Measurements from ENCODE around the gene IFT122.
A peak's percentile ranks its signal among the peaks of the same experiment; 100 is the strongest.

The IFT122 gene

GRCh38 chr3:129413687-129414506, 26.1 kb upstream of the IFT122 start:
- ATAC-seq, result peak; percentile 42
- DNase-seq, result no peak

GRCh38 chr3:129415378-129415777, 24.6 kb upstream of the IFT122 start:
- ATAC-seq (no peak), DNase-seq (no peak)

DNA sequence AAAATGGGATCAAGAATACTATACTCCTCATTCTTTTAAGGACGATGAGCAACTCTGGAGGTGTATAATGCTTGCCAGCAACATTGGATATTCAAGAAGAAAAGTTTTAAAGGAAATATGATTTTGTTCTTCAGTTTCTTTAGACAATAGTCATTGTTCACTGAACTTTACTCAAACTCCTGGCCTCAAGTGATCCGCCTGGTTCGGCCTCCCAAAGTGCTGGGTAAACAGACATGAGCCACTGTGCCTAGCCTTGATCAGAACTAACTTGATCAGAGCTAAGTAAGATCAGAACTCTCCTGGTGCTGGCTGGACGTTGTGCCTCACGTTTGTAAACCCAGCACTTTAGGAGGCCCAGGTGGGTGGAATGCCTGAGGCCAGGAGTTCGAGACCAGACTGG, 24.2 kb upstream of the IFT122 start:
- DNase-seq, result no peak
- ATAC-seq, result no peak

GRCh38 chr3:129416415-129416814, 23.6 kb upstream of the IFT122 start:
- ATAC-seq, result no peak

GRCh38 chr3:129417326-129417725, 22.7 kb upstream of the IFT122 start:
- ATAC-seq (no peak), DNase-seq (no peak)

More at GRCh38 chr3:129416415-129416814, 23.6 kb upstream of the IFT122 start:
- no peak for DNase-seq

DNA sequence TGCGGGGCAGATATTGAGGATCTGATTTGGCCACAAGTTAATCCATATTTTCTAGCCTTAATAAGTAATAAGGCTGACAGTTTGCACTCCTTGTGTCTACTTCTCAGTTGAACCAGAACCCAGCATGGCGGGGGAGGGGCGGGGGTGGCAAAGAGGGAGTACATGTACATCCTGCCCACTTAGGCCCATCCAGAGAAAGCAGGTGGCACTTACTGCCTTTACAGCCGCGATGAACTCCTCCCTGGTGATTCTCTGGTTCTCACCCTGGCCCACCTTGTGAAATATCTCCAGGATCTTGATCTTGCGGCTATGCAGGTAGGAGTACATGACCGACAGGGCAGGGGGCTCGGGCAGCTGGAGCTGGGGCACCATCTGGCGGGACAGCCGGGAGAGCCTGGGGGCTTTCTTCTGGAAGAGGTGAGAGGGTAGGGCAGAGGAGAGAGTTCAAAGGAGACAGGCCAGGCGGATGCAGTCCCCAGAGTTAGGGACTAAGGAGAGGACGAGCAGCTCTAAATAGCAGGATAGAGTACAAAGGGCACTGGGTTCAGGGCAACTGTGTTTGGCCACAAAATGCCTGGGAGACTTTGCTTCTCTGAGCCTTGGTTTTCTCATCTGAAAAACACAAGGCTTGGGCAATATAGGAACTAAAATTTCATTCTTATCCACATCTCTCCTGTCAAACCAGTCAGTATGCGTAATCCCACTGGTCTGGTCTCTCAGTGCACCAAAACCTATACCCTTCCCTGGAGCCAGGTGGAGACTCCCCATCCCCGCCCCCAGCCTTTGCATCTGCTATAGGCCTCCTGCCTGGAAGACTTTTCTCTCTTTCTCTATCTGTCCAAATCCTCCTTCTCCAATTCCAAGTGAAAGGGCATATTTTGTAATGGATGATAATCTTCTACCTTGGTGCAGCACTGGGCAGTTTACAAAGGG, 21.7 kb upstream of the IFT122 start:
- DNase-seq (no peak), ATAC-seq (no peak)

- DNase-seq, result no peak
- no peak for ATAC-seq
Measured at GRCh38 chr3:129419476-129419875, 20.5 kb upstream of the IFT122 start.

GRCh38 chr3:129421236-129421883, 18.7 kb upstream of the IFT122 start:
- ATAC-seq (no peak), DNase-seq (no peak)

DNA sequence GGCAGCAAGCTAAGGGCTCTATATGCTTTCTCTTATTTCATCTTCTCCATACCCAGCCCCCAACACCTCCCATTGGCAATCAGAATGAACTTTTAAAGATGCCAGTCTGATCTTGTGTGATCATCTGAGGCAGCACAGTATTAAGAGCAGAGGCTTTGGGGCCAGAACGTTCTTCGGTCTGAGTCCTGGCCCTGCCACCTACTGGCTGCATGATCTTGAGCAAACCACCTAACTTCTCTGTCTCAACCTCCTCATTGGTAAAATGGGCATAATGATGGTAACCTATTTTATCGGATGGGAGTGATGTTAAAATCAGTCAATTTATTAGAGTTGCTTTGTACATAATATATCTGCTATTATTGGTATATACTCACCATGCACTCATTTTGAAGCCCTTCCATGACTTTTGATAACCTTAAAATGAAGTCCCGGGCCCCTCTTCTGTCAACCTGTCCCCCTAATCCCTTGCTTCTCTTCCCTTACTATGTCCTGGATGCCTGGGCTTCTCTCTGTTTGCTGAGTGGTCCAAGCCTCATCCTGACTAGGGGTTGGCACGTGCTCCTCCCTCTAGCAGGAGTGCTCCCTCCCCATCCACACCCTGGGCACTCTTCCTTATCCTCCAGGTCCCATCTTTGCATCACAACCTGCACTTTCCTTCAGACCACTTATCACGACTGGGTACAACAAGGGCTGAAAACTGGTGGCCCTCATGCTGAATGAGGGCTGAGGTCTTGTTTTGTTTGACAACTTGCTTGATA, 17.9 kb upstream of the IFT122 start:
- DNase-seq, result no peak
- ATAC-seq, result no peak

DNA sequence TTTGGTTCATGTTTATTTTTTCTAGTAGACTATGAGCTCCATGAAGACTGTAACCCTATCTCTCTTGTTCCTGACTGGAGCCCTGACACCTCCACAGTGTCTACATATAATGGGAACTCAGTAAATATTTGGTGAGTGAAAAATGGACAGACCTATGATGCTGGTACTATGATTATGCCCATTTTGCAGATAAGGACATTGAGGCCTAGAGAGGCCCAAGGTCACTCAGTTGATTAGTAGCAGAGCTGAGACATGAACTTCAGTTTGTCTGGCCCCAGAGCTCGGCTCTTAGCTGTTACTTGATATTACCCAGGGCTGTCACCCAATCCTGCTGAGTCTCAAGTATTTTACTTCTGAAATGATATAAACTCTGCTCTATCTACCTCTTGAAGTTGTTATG, 17.1 kb upstream of the IFT122 start:
- no peak for DNase-seq
- ATAC-seq, result no peak

- ATAC-seq (peak; percentile 30), DNase-seq (no peak)
Measured at GRCh38 chr3:129424185-129424841, 15.7 kb upstream of the IFT122 start.

DNA sequence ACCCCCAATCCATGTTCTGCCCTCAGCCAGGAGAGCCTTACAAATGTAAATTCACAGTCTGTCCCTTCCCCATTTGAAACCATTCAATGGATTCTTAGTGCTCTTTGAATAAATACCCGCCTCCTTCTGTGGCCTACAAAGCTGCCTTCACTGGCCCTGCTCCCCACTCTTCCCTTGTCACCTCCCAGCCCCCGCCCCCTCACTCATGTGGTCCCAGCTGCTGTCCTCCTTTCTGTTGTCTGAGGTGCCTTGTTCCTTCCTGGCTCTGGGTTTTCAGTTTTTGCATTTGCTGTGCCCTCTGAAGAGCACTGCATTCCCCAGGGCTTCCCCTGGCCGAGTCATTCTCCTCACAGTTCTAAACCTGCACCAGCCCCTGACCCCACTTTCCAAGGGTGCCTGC, 14.8 kb upstream of the IFT122 start:
- no peak for ATAC-seq
- DNase-seq, result no peak

DNA sequence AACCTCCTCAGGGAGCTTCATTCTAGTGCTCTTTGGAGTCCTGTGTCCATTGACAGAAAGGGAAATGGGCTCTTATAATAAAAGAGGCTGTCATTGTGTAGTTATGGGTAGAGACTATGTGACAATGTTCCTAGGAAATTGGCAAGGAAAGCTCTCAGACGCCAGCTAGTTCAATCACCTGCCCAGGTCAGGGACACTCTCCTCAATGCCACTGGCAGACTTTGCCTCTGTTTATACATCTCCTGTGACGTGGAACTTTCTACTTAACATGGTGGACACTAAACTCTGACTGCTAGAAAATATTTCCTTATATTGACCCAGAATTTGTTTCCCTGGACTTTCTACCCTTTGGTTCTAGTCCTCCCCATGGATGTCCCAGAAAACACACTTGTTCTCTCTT, 14.4 kb upstream of the IFT122 start:
- DNase-seq (no peak), ATAC-seq (no peak)

DNA sequence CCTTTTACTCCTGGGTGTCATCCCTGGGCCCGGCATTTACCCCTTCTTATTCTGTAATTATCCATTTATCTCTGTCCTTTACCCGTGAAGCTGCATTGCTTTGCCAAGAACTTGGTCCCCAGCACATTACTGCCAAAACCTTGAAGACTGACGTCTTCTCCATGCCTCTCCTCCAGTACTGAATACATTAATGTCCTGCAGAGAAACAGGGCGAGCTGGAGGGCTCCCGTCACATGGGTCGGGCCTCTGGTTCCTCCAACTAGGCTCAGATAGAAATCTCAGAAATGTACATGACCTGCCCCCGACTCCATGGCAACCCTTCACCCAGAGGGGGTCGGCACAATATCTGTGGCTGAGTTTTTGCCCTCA, 12.0 kb upstream of the IFT122 start:
- DNase-seq, result no peak

GRCh38 chr3:129428376-129429079, 11.5 kb upstream of the IFT122 start, which contains the start of gene EFCAB12:
Gene EFCAB12 (minus strand): TSS chr3:129428636. CDS start chr3:129428488, 148 bp downstream.
- DNase-seq, result peak; percentile 92
- peak; percentile 88 for ATAC-seq

More for the DNA sequence above, 12.0 kb upstream of the IFT122 start:
- ATAC-seq, result no peak

GRCh38 chr3:129429080-129429451, 11.0 kb upstream of the IFT122 start:
- peak; percentile 47 for ATAC-seq
- no peak for DNase-seq

GRCh38 chr3:129429602-129430001, 10.4 kb upstream of the IFT122 start:
- DNase-seq (no peak), ATAC-seq (no peak)

DNA sequence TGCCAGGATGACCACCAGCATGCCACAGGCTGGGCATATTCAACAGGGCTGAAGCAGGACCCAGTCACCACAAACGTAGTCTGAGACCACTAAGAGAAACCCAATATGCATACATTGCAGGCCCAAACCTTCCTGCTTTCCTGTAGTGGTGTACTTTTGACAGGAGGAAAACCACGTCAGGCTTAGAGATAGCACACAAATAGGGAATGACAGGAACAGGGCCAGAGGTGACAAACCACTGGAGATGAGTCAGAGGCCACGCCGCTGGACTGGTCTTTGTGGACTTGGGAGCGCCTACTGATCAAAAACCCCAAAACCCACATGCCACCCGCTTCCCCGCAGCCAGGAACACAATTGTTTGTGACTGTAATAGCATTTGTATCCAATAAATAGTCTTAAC, 8.0 kb upstream of the IFT122 start:
- DNase-seq (no peak), ATAC-seq (no peak)

- no peak for DNase-seq
- ATAC-seq, result no peak
Measured at GRCh38 chr3:129432671-129433070, 7.4 kb upstream of the IFT122 start.

DNA sequence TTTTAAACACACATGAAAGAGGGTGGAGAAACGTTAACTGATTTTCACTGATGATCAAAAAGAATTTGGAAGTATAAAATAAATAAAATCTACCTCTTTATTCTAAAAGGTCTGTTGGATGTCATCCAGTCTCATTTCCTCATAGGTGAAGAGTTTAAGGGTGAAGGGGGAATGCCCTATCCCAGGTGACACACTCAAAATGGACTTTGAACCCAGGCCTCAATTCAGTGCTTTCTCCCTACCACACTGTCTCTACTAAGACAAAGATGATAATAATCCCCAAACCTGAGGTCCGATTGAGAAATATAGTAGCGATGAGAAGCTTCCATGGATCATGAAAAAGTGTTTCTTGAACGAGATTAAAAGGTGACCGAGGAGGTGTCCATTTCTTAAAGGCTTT, 6.5 kb upstream of the IFT122 start:
- no peak for DNase-seq
- no peak for ATAC-seq

DNA sequence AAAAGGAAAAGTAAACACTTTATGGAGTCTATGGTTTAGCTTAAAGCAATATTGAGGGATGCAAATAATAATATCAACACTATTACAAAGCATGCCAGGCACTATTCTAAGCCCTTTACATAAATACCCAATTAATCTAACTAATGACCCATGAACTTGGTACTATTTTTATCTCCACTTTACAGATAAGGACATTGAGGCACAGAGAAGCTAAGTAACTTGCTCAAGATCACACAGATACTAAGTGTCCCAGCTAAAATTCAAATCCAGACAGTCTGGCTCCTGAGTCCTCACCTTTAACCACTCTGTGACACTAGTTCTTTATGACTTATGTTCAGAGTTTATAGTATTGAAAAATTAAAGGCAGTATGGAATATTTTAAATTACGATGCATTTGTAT, 5.9 kb upstream of the IFT122 start:
- DNase-seq (no peak), ATAC-seq (no peak)
